Astrocyte (in vitro differentiated cells and primary cell): ENCODE measurements around the gene FFAR3. TPM values are rescaled to one million over a fixed set of nuclear protein-coding genes. Genes with fewer than 3 reads are reported as not detected.

Experiments used
- DNase-seq: peaks from one replicate; pipeline ENCODE4 v3.0.0-alpha.2; 2010; ENCODE audit warnings: low read depth
- FAIRE-seq: peaks from 2 replicates; lab custom pipeline; 2011; peaks lifted over from hg19 to GRCh38; lab: Jason Lieb, UNC
- H2AFZ ChIP-seq: 2 replicates; pipeline ENCODE4 v1.6.0; 2012; ENCODE audit warnings: low read depth, low read length, inconsistent platforms
- H3K27ac ChIP-seq: 2 replicates; pipeline ENCODE4 v1.5.1; 2011; ENCODE audit warnings: low read depth, low read length, inconsistent platforms
- H3K27me3 ChIP-seq: 2 replicates; pipeline ENCODE4 v1.6.0; 2011; ENCODE audit warnings: low read length, inconsistent platforms; ENCODE audit not compliant: insufficient read depth
- H3K36me3 ChIP-seq: 2 replicates; pipeline ENCODE4 v1.5.1; 2011; ENCODE audit warnings: low read length, inconsistent platforms; ENCODE audit not compliant: insufficient read depth
- H3K4me1 ChIP-seq: 2 replicates; pipeline ENCODE4 v1.5.1; 2011; ENCODE audit warnings: low read length, inconsistent platforms; ENCODE audit not compliant: insufficient read depth
- H3K4me2 ChIP-seq: 2 replicates; pipeline ENCODE4 v1.6.0; 2012; ENCODE audit warnings: low read length, inconsistent platforms
- H3K4me3 ChIP-seq: 2 replicates; pipeline ENCODE4 v1.5.1; 2011; ENCODE audit warnings: low read depth, mild to moderate bottlenecking, low read length, inconsistent platforms; ENCODE audit not compliant: insufficient read depth
- H3K79me2 ChIP-seq: 2 replicates; pipeline ENCODE4 v1.6.0; 2012; ENCODE audit warnings: mild to moderate bottlenecking, low read length, inconsistent platforms; ENCODE audit not compliant: insufficient read depth
- H3K9ac ChIP-seq: 2 replicates; pipeline ENCODE4 v1.6.0; 2012; ENCODE audit warnings: mild to moderate bottlenecking, low read length, inconsistent platforms
- H3K9me3 ChIP-seq: 2 replicates; pipeline ENCODE4 v1.5.1; 2012; ENCODE audit warnings: low read depth, mild to moderate bottlenecking, low read length, inconsistent platforms; ENCODE audit not compliant: insufficient read depth
- H4K20me1 ChIP-seq: 2 replicates; pipeline ENCODE4 v1.6.0; 2012; ENCODE audit warnings: low read length, inconsistent platforms; ENCODE audit not compliant: insufficient read depth
- H3K27ac Mint-ChIP-seq: one replicate; pipeline ENCODE4 v1.8.0; 2021; ENCODE audit warnings: mild to moderate bottlenecking, mixed read lengths; ENCODE audit not compliant: unreplicated experiment
- H3K27me3 Mint-ChIP-seq: one replicate; pipeline ENCODE4 v1.8.0; 2021; ENCODE audit warnings: low read depth, mixed read lengths; ENCODE audit not compliant: unreplicated experiment
- H3K36me3 Mint-ChIP-seq: one replicate; pipeline ENCODE4 v1.8.0; 2021; ENCODE audit warnings: low read depth, mixed read lengths; ENCODE audit not compliant: unreplicated experiment
- H3K4me1 Mint-ChIP-seq: one replicate; pipeline ENCODE4 v1.8.0; 2021; ENCODE audit warnings: low read depth, mixed read lengths; ENCODE audit not compliant: unreplicated experiment
- H3K4me3 Mint-ChIP-seq: one replicate; pipeline ENCODE4 v1.8.0; 2021; ENCODE audit warnings: mild to moderate bottlenecking, moderate library complexity, mixed read lengths; ENCODE audit not compliant: unreplicated experiment
- H3K9me3 Mint-ChIP-seq: one replicate; pipeline ENCODE4 v1.8.0; 2021; ENCODE audit warnings: mild to moderate bottlenecking, mixed read lengths; ENCODE audit not compliant: unreplicated experiment
- CTCF ChIP-seq: IDR thresholded peaks from 2 replicates; pipeline ENCODE4 v1.5.1; 2011; ENCODE audit warnings: low read depth, mild to moderate bottlenecking, inconsistent platforms, low read length, moderate library complexity; ENCODE audit not compliant: insufficient read depth
- EZH2 ChIP-seq: IDR thresholded peaks from 2 replicates; pipeline ENCODE4 v1.6.1; 2012; ENCODE audit warnings: mild to moderate bottlenecking, low read length, inconsistent platforms; ENCODE audit not compliant: insufficient read depth
- total RNA-seq: library from RNA; stranded (reverse); gene quantifications from 2 replicates; pipeline ENCODE4 v1.2.1, GENCODE V29; 2021

FFAR3 gene
- total RNA-seq, 1 donor from 2014 or later = not detected

GRCh38 chr19:35327642-35328041 lies 30.6 kb upstream of the FFAR3 start:
- Histone ChIP-seq H3K79me2 (no peaks in the 10 kb centered on the region), H3K9me3 (no peaks in the 10 kb centered on the region), H2AFZ (no peak overlapping the region), H3K27ac (no peak overlapping the region), H3K9ac (no peak overlapping the region), H3K27me3 (no peaks in the 10 kb centered on the region), H3K4me2 (no peak overlapping the region), H3K36me3 (no peaks in the 10 kb centered on the region), H3K4me3 (no peak overlapping the region), H4K20me1 (no peaks in the 10 kb centered on the region), H3K4me1 (no peaks in the 10 kb centered on the region)
- Mint-ChIP-seq H3K9me3 (no peaks in the 10 kb centered on the region), H3K36me3 (no peaks in the 10 kb centered on the region), H3K4me1 (peaks cover 3% of the 10 kb centered on the region), H3K27me3 (peaks cover 16% of the 10 kb centered on the region), H3K27ac (no peak overlapping the region), H3K4me3 (no peak overlapping the region)
- DNase-seq (no peak), FAIRE-seq (no peak)
- no peak for TF ChIP-seq EZH2
- no peak for TF ChIP-seq CTCF

- no peak within 1 kb of the TSS for H3K4me3 Mint-ChIP-seq
- H3K4me2 ChIP-seq = no peak within 1 kb of the TSS
These were observed 29.4 kb upstream of the FFAR3 start, which contains the start of gene CD22 for GRCh38 chr19:35328851-35329285. CD22 (plus strand) TSS chr19:35329187; CDS start chr19:35332041, 2,854 bp downstream.

More at GRCh38 chr19:35328851-35329285, 29.4 kb upstream of the FFAR3 start, which contains the start of gene CD22:
- DNase-seq (no peak), FAIRE-seq (no peak)
- H3K36me3 ChIP-seq = no peaks in the 10 kb centered on the region
- H3K4me1 ChIP-seq = no peaks in the 10 kb centered on the region
- H3K27me3 Mint-ChIP-seq = peaks cover 21% of the 10 kb centered on the region
- no peaks in the 10 kb centered on the region for H4K20me1 ChIP-seq
- no peaks in the 10 kb centered on the region for H3K9me3 ChIP-seq
- H3K4me3 ChIP-seq = no peak within 1 kb of the TSS
- no peaks in the 10 kb centered on the region for H3K9me3 Mint-ChIP-seq
- H3K9ac ChIP-seq = no peak within 1 kb of the TSS
- TF ChIP-seq CTCF (no peak), EZH2 (no peak)
- H3K27me3 ChIP-seq = no peaks in the 10 kb centered on the region
- H3K36me3 Mint-ChIP-seq = no peaks in the 10 kb centered on the region
- H2AFZ ChIP-seq = no peak within 1 kb of the TSS
- no peak within 1 kb of the TSS for H3K27ac Mint-ChIP-seq
- H3K79me2 ChIP-seq = no peaks in the 10 kb centered on the region
- peaks cover 3% of the 10 kb centered on the region for H3K4me1 Mint-ChIP-seq
- H3K27ac ChIP-seq = no peak within 1 kb of the TSS
